ENCODE measurements around the gene SOX13.

- TF ChIP-seq POLR2A (IDR thresholded peaks at IDR 0.05) (no peak), CTCF (IDR thresholded peaks at IDR 0.05) (no peak)
Observed at GRCh38 chr1:204157962-204158361, 85.0 kb downstream of the SOX13 start.
